Adrenal gland (tissue), 19 donors: ENCODE data around the gene FBXL5. TPM values are rescaled to one million over a fixed set of nuclear protein-coding genes. Genes with fewer than 3 reads are reported as not detected.

Experiments used
- DNase-seq, 7 donors: peaks; one replicate each; pipeline ENCODE4 v3.0.0-alpha.2; 2019 to 2020
- H3K27ac ChIP-seq, 5 donors: fragments of 200-600 bp; sonication (generic) in 4 of 5; 1 replicate in 3 of 5; 2 replicates in 2 of 5; pipeline versions ENCODE4 v1.5.1 to v1.8.0; 2016 to 2020; ENCODE audit warnings: mild to moderate bottlenecking in 1 of 5
- H3K27me3 ChIP-seq: fragments of 200-600 bp; 2 replicates; pipeline ENCODE4 v1.8.0; 2021
- H3K36me3 ChIP-seq, 2 donors: fragments of 200-600 bp; replicated peaks in 1 of 2; 1 replicate in 1 of 2; 2 replicates in 1 of 2; pipeline versions ENCODE4 v1.5.1 to v1.8.0; 2018 to 2022
- H3K4me1 ChIP-seq, 2 donors: fragments of 200-600 bp; replicated peaks in 1 of 2; 1 replicate in 1 of 2; 2 replicates in 1 of 2; pipeline versions ENCODE4 v1.5.1 to v1.8.0; 2018 to 2021
- H3K4me3 ChIP-seq, 4 donors: fragments of 200-600 bp; sonication (generic) in 3 of 4; one replicate each; pipeline ENCODE4 v1.5.1; 2016 to 2018
- H3K9me3 ChIP-seq, 3 donors: fragments of 200-600 bp; sonication (generic) in 1 of 3; replicated peaks in 1 of 3; 1 replicate in 2 of 3; 2 replicates in 1 of 3; pipeline versions ENCODE4 v1.5.1 to v1.8.0; 2016 to 2021
- POLR2A ChIP-seq, 2 donors: fragments of 450-650 bp; IDR thresholded peaks; one replicate each; pipeline ENCODE4 v1.6.1; 2017; ENCODE audit warnings: antibody characterized with exemption in 2 of 2, mild to moderate bottlenecking in 2 of 2, moderate library complexity in 1 of 2
- WGBS, 4 donors: extraction: QIAGEN DNeasy Blood & Tissue Kit in 2 of 4; methylation state at CpG; one replicate each; pipeline versions ENCODE4 v1.1.5 to v1.1.7; 2013 to 2017; 5-methylcytosine and 5-hydroxymethylcytosine counted together
- intact Hi-C, 2 donors: fragments of 100-400 bp; cut with DNase I; formaldehyde crosslinking; loops; one replicate each; pipeline versions ENCODE4 v1.14.1 to v1.15.0; 2022 to 2023
- long read RNA-seq, 10 donors: library from polyadenylated mRNA in 3 of 10; unstranded in 2 of 10; stranded (forward) in 1 of 10; transcript quantifications; one replicate each; pipeline ENCODE4 v2.0.0 and lab custom pipeline, GENCODE V29; 2021 to 2026
- polyA plus RNA-seq, 3 donors: library from polyadenylated mRNA; stranded (reverse); fragments of 200-250 nt in 2 of 3; fragments of 350-450 nt in 1 of 3; fragmentation: Illumina TruSeq in 1 of 3; extraction: RNeasy Lipid Tissue Mini Kit (QIAGEN cat#74804) in 1 of 3; gene quantifications; one replicate each; pipeline ENCODE4 v1.2.3, GENCODE V29; 2013 to 2014
- total RNA-seq, 9 donors: library from RNA; depleted of rRNA in 4 of 9; stranded (reverse); fragments of >200 nt in 4 of 9; fragments of 120-200 nt in 1 of 9; fragmentation: NEBNext Ultra II Directional in 1 of 9; extraction: Animal tissue kit (Norgen Biotek cat#: 25700) in 1 of 9; gene quantifications; one replicate each; pipeline versions ENCODE4 v1.1.0 to v1.2.4, GENCODE V29; 2013 to 2023
- TF ChIP-seq, protein P1 (sequence below), 6 experiments: fragments of 450-650 bp in 4 of 6; fragments of 200-600 bp in 2 of 6; sonication (generic) in 1 of 6; IDR thresholded peaks; 1 replicate in 5 of 6; 2 replicates in 1 of 6; pipeline versions ENCODE4 v1.5.1 to v1.8.0; 2016 to 2021; ENCODE audit warnings: antibody characterized with exemption in 6 of 6, mild to moderate bottlenecking in 2 of 6, moderate library complexity in 1 of 6
- donor health status: healthy with polysubstance abuse.
- donor health status: Bipolar disorder and iron deficiency.
- donor health status: DM: yes; HTN: yes; CAD: no.
- donor health status: DM: no; HTN: no; CAD: no.
- donor health status: DM: no; HTN: no; CAD: no.
- donor health status: DM: yes; HTN: yes; CAD: no.

Gene FBXL5
- total RNA-seq (100 to 1,000 TPM in 6 of 9 donors, 10 to 100 TPM in 3; 73.9 to 141 (median 115) TPM), polyA plus RNA-seq (100 to 1,000 TPM in 1 of 3 donors, 10 to 100 TPM in 2; 42.8 to 159 (median 50.9) TPM)
- long read RNA-seq, donor 1, transcript FBXL5-201 (11 exons, 3,385 nt) = major isoform, 12 of 29 reads
- long read RNA-seq, donor 1, partial matches to known transcripts = 15 of 29 reads
- long read RNA-seq, donor 1, other reads (novel, unspliced or antisense) = 0 of 29 reads
- long read RNA-seq, donor 2, transcript FBXL5-201 (11 exons, 3,385 nt) = major isoform, 11 of 15 reads
- long read RNA-seq, donor 2, partial matches to known transcripts = 0 of 15 reads
- long read RNA-seq, donor 2, other reads (novel, unspliced or antisense) = 0 of 15 reads
- long read RNA-seq, donor 3, transcript FBXL5-201 (11 exons, 3,385 nt) = major isoform, 18 of 36 reads
- long read RNA-seq, donor 3, partial matches to known transcripts = 17 of 36 reads
- long read RNA-seq, donor 3, other reads (novel, unspliced or antisense) = 0 of 36 reads
- long read RNA-seq, donor 4, transcript FBXL5-201 (11 exons, 3,385 nt) = major isoform, 45 of 60 reads
- long read RNA-seq, donor 4, partial matches to known transcripts = 6 of 60 reads
- long read RNA-seq, donor 4, other reads (novel, unspliced or antisense) = 4 of 60 reads
- long read RNA-seq, donor 5, transcript FBXL5-202 (11 exons, 2,837 nt) = minor isoform, 11 of 138 reads
- long read RNA-seq, donor 5, transcript FBXL5-201 (11 exons, 3,385 nt) = major isoform, 108 of 138 reads
- long read RNA-seq, donor 5, partial matches to known transcripts = 10 of 138 reads
- long read RNA-seq, donor 5, other reads (novel, unspliced or antisense) = 9 of 138 reads
- long read RNA-seq, donor 6, transcript FBXL5-202 (11 exons, 2,837 nt) = minor isoform, 5 of 24 reads
- long read RNA-seq, donor 6, transcript FBXL5-201 (11 exons, 3,385 nt) = major isoform, 16 of 24 reads
- long read RNA-seq, donor 6, partial matches to known transcripts = 3 of 24 reads
- long read RNA-seq, donor 6, other reads (novel, unspliced or antisense) = 0 of 24 reads
- long read RNA-seq, donor 7, partial matches to known transcripts = 8 of 13 reads
- long read RNA-seq, donor 7, other reads (novel, unspliced or antisense) = 0 of 13 reads
- long read RNA-seq, donor 8, transcript FBXL5-201 (11 exons, 3,385 nt) = major isoform, 23 of 39 reads
- long read RNA-seq, donor 8, partial matches to known transcripts = 10 of 39 reads
- long read RNA-seq, donor 8, other reads (novel, unspliced or antisense) = 5 of 39 reads
- long read RNA-seq, donor 9, transcript FBXL5-201 (11 exons, 3,385 nt) = major isoform, 17 of 23 reads
- long read RNA-seq, donor 9, partial matches to known transcripts = 5 of 23 reads
- long read RNA-seq, donor 9, other reads (novel, unspliced or antisense) = 0 of 23 reads
- long read RNA-seq, donor 10, transcript FBXL5-201 (11 exons, 3,385 nt) = major isoform, 10 of 20 reads
- long read RNA-seq, donor 10, partial matches to known transcripts = 10 of 20 reads
- long read RNA-seq, donor 10, other reads (novel, unspliced or antisense) = 0 of 20 reads

- WGBS, 4 donors = 0 to 4% (median 2%) methylated on average over 26 to 85 of the region's 85 CpGs
- H3K27me3 ChIP-seq = no peaks in the 10 kb centered on the region
- peak within 1 kb of the TSS; percentile 99 to 100 (median 99) for H3K27ac ChIP-seq
- peak; percentile 75 to 86 (median 84) for DNase-seq
- H3K36me3 ChIP-seq = no peaks in the 10 kb centered on the region
- intact Hi-C loops = loop anchor here in 1 of 2 donors (10.0 kb wide), 1 partner anchor 421 kb away; no protein-coding TSS in a partner anchor
- TF ChIP-seq, protein P1, sequence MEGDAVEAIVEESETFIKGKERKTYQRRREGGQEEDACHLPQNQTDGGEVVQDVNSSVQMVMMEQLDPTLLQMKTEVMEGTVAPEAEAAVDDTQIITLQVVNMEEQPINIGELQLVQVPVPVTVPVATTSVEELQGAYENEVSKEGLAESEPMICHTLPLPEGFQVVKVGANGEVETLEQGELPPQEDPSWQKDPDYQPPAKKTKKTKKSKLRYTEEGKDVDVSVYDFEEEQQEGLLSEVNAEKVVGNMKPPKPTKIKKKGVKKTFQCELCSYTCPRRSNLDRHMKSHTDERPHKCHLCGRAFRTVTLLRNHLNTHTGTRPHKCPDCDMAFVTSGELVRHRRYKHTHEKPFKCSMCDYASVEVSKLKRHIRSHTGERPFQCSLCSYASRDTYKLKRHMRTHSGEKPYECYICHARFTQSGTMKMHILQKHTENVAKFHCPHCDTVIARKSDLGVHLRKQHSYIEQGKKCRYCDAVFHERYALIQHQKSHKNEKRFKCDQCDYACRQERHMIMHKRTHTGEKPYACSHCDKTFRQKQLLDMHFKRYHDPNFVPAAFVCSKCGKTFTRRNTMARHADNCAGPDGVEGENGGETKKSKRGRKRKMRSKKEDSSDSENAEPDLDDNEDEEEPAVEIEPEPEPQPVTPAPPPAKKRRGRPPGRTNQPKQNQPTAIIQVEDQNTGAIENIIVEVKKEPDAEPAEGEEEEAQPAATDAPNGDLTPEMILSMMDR (IDR thresholded peaks at IDR 0.05) = peak in 1 of 6 experiments; percentile 8
- peak; percentile 80 to 92 for TF ChIP-seq POLR2A (IDR thresholded peaks at IDR 0.05)
- H3K4me3 ChIP-seq = peak within 1 kb of the TSS; percentile 58 to 93 (median 76)
- no peaks in the 10 kb centered on the region for H3K9me3 ChIP-seq
- H3K4me1 ChIP-seq = peaks cover 33 to 56% of the 10 kb centered on the region in 2 donors
These were observed at the start of gene FBXL5 for GRCh38 chr4:15655223-15656037. Gene FBXL5 (minus strand): TSS chr4:15655357. CDS start chr4:15655287, 70 bp downstream.

DNA sequence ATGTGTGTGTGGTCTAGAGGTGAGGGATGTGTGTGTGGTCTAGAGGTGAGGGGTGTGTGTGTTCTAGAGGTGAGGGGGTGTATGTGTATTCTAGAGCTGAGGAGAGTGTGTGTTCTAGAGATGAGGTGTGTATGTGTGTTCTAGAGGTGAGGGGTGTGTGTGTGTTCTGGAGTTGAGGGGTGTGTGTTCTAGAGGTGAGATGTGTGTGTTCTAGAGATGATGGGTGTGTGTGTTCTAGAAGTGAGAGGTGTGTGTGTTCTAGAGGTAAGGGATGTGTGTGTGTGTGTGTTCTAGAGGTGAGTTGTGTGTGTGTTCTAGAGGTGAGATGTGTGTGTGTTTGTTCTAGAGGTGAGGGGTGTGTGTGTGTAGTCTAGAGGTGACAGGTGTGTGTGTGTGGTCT is 49.0 kb upstream of the FBXL5 start:
- no peak overlapping the region for H3K27ac ChIP-seq
- no peaks in the 10 kb centered on the region for H3K27me3 ChIP-seq
- no peak overlapping the region for H3K4me3 ChIP-seq
- no peaks in the 10 kb centered on the region for H3K36me3 ChIP-seq
- no peak for DNase-seq
- H3K4me1 ChIP-seq = peaks cover 0 to 6% of the 10 kb centered on the region in 2 donors
- no peaks in the 10 kb centered on the region for H3K9me3 ChIP-seq
- TF ChIP-seq, protein P1 (IDR thresholded peaks at IDR 0.05) = no peak
- TF ChIP-seq POLR2A (IDR thresholded peaks at IDR 0.05) = no peak
- intact Hi-C loops = no loop called here

DNA sequence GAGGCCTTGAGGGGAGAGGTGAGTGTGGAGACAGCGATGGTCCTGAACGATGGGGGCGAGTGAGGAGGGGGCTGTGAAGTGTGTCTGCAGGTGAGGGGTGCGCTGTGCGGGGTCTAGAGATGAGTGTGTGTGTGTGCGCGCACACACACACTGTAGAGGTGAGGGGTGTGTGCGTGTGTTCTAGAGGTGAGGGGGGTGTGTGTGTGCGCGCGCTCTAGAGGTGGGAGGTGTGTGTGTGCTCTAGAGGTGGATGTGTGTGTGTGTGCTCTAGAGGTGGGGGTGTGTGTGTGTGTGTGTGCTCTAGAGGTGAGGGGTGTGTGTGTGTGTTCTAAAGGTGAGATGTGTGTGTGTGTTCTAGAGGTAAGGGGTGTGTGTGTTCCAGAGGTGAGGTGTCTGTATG is 48.3 kb upstream of the FBXL5 start:
- Histone ChIP-seq H3K27me3 (no peaks in the 10 kb centered on the region), H3K4me3 (peak overlapping the region in 2 of 4 donors; percentile 33 to 61), H3K9me3 (no peaks in the 10 kb centered on the region), H3K4me1 (peaks cover 0 to 6% of the 10 kb centered on the region in 2 donors), H3K27ac (peak overlapping the region in 1 of 5 donors; percentile 2), H3K36me3 (no peaks in the 10 kb centered on the region)
- TF ChIP-seq, protein P1 (IDR thresholded peaks at IDR 0.05) = no peak
- no peak for TF ChIP-seq POLR2A (IDR thresholded peaks at IDR 0.05)
- DNase-seq = no peak
- WGBS, 4 donors = 80 to 87% (median 81%) methylated on average over 11 of the region's 11 CpGs
- intact Hi-C loops = no loop called here
